HG02642 (cell line): ENCODE results near the gene CSNK1G2.

ENCODE experiments used
- ATAC-seq: cut with Tn5 transposase; IDR thresholded peaks from one replicate; pipeline ENCODE4 v1.9.1; 2021; ENCODE audit warnings: mild to moderate bottlenecking; ENCODE audit not compliant: unreplicated experiment, poor library complexity

The CSNK1G2 gene

GRCh38 chr19:2014131-2014571 is 73.2 kb downstream of the CSNK1G2 start:
- no peak for ATAC-seq

- no peak for ATAC-seq
Observed at GRCh38 chr19:2014731-2015607, 74.0 kb downstream of the CSNK1G2 start.

- no peak for ATAC-seq
Observed at GRCh38 chr19:2015608-2015950, 74.6 kb downstream of the CSNK1G2 start, which contains the start of gene BTBD2. BTBD2 (minus strand) TSS chr19:2015714; CDS start chr19:2015703, 11 bp downstream.

DNA sequence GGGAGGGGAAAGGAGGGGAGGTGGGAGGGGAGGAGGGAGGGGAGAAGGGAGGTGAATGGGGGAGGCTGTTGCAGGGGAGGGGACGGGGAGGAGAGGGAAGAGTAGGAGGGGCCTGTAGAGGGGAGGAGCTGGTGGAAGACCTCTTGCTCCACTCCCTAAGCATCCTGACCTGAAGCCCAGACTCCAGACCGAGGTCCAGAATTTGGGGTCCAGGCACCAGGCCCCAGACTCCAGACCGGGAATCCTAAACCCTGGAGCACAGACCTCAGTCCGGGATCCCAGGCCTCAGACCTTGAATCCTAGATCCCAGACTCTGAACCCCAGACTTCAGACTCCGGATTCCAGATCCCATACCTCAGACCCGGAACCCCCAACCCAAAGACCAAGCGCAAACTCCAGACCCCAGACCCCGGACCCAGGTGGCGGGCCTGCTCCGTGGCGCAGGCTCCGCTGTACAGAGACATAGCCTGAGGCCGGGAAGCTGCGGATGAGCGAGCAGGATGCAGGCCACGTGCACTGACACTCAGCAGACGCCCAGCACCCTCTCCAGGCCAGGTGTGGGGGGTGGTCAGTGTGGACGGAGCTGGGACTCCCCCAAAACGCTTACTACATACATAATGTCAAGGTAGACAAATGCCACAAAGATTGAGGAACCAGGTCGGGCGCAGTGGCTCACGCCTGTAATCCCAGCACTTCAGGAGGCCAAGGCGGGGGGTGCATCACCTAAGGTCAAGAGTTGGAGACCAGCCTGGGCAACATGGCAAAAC is 75.3 kb downstream of the CSNK1G2 start:
- ATAC-seq, result no peak

- ATAC-seq, result no peak
Observed at GRCh38 chr19:2018752-2019151, 77.8 kb downstream of the CSNK1G2 start.

DNA sequence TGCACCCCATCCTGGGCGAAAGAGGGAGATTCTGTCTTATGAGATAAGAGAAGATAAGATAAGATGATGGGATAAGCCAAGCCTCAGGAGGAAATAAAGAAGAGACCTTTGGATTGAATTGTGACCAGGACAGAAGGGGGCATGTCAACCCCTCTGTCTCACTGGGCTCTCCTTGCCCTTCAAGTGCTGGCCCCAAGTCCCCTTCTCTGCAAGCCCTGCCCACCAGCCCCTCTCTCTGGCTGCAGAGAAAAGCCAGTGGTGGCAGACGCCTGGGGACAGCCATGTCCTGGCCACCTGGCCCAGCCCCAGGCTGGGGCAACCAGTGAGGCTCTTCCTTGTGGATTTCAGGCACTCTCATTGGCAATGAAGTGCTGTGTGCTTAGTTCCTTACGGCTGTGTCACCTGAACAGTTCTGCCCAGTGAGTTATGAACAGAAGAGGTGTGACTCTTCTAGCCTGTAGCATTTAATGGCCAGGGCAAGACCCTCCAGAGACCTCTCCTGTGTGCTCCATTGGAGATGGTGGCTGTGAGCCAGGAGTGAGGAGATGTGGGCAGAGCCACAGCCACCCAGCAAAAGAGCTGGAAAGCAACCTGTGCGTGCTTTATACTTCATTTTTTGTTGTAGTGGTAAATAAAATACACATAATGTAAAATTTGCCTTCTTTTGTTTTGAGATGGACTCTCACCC is 80.6 kb downstream of the CSNK1G2 start:
- no peak for ATAC-seq

DNA sequence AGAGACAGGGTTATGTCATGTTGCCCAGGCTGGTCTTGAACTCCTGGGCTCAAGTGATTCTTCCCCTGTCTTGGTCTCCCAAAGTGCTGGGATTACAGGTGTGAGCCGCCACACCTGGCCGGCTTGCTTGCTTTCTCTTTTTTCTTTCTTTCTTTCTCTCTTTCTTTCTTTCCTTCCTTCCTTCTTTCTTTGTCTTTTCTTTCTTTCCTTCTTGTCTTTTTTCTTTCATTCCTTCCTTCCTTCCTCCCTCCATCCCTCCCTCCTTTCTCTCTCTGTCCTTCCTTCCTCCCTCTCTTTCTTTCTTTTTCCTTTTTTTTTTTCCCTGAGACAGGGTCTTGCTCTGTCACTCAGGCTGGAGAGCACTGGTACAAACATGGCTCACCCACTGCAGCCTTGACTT is 81.3 kb downstream of the CSNK1G2 start:
- no peak for ATAC-seq

- no peak for ATAC-seq
Observed at GRCh38 chr19:2026770-2027169, 85.8 kb downstream of the CSNK1G2 start.

- no peak for ATAC-seq
Observed at GRCh38 chr19:2027361-2027760, 86.4 kb downstream of the CSNK1G2 start.
